Measurements from ENCODE around the gene MISP3.

Gene MISP3

GRCh38 chr19:14054099-14054498, 18.5 kb upstream of the MISP3 start:
- DNase-seq, result no peak

GRCh38 chr19:14054721-14055120, 17.9 kb upstream of the MISP3 start:
- no peak for DNase-seq

GRCh38 chr19:14055396-14055795, 17.2 kb upstream of the MISP3 start:
- no peak for DNase-seq

- DNase-seq, result no peak
Measured at GRCh38 chr19:14056069-14056666, 16.4 kb upstream of the MISP3 start.

- DNase-seq, result no peak
Measured at GRCh38 chr19:14056741-14057356, 15.7 kb upstream of the MISP3 start.

- no peak for DNase-seq
Measured at GRCh38 chr19:14058182-14059092, 14.1 kb upstream of the MISP3 start.

- DNase-seq, result peak; percentile 43
Measured at GRCh38 chr19:14059093-14059480, 13.5 kb upstream of the MISP3 start.

- no peak for DNase-seq
Measured at GRCh38 chr19:14059652-14060155, 12.9 kb upstream of the MISP3 start.

- DNase-seq, result no peak
Measured at GRCh38 chr19:14061081-14061749, 11.4 kb upstream of the MISP3 start.

- DNase-seq, result no peak
Measured at GRCh38 chr19:14061751-14062557, 10.6 kb upstream of the MISP3 start, which contains the start of gene PALM3. Gene PALM3, minus strand, starts transcription at chr19:14062076. Its CDS starts 96 bp downstream, at chr19:14061980.

- no peak for DNase-seq
Measured at GRCh38 chr19:14062558-14062855, 10.1 kb upstream of the MISP3 start.

- no peak for DNase-seq
Measured at GRCh38 chr19:14063105-14063504, 9.5 kb upstream of the MISP3 start.

GRCh38 chr19:14066134-14066533, 6.5 kb upstream of the MISP3 start:
- no peak for DNase-seq

- DNase-seq, result no peak
Measured at GRCh38 chr19:14070268-14071050, 2.1 kb upstream of the MISP3 start.

GRCh38 chr19:14073261-14073924, 807 bp downstream of the MISP3 start:
- DNase-seq, result peak; percentile 64

GRCh38 chr19:14073925-14074838, 1.6 kb downstream of the MISP3 start:
- DNase-seq, result no peak

- DNase-seq, result no peak
Measured at GRCh38 chr19:14078411-14078810, 5.8 kb downstream of the MISP3 start.

- DNase-seq, result peak; percentile 100
Measured at GRCh38 chr19:14080887-14081796, 8.6 kb downstream of the MISP3 start.

Data from effector CD4-positive, alpha-beta T cell (primary cell).